ENCODE measurements around the gene PLEKHG3. TPM values are rescaled to one million over a fixed set of nuclear protein-coding genes. Genes with fewer than 3 reads are reported as not detected.

PLEKHG3 gene
- polyA plus RNA-seq, 3 donors, result 6.3 to 21.6 (median 13.0) TPM

DNA sequence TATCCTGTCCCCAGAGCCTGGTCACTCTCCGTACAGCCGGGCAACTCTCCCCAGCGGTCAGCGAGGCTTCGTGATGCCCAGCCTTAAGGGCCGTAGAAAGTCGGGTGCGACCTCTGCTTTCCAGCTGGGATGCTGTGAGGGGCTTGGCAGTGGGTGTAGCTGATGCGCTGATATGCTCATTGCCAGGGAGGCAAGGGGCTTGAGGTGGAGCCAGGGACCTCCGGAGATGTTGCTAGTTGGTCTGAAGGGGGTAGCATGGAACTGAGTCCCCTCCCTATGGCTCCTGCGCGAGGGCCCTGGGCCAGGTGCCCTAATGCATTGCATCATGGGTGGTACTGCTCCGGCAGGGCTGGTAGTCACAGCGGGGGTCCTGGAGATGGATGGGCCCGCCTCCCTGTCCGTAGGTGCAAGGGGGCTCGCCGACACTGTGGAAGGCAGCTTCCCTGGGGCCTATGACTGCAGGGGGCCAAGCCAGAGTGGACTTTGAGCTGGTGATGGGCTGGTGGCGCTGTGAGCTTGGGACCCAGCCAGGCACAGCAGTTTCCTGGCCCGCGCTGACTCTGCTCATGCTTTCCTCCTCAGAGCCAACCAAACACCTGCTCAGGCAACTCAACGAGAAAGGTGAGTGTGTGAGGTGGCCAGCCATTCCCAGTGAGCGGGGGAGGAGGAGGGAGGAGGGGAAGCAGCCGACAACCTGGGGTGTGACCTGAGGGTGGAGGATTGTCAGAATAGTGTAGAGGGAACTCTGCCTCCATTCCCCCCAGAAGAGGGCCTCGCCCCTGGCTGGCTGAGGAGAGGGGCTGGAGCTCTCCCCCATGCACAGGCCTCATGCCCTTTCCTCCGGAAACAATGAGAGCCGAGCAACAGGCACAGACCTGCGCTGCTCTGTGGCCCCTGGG, 32.3 kb downstream of the PLEKHG3 start:
- Mint-ChIP-seq H3K4me1 (peaks cover 4% of the 10 kb centered on the region), H3K4me3 (no peak overlapping the region), H3K9me3 (no peaks in the 10 kb centered on the region), H3K36me3 (peaks cover 62 to 95% of the 10 kb centered on the region in 2 donors), H3K27me3 (ENCODE audit: low read depth in 3 of 3) (peaks cover 0 to 2% (median 1%) of the 10 kb centered on the region in 3 donors), H3K27ac (peak overlapping the region in 1 of 7 donors; percentile 31)
- Histone ChIP-seq H3K4me1 (ENCODE audit: control insufficient read depth in 1 of 2, insufficient read depth in 2 of 2, low read length in 2 of 2) (no peaks in the 10 kb centered on the region), H3K79me2 (ENCODE audit: insufficient read depth, low read length) (no peaks in the 10 kb centered on the region), H3K9me3 (replicated peaks in 1 of 2; ENCODE audit: control insufficient read depth in 1 of 2, insufficient read depth in 1 of 2, low read length in 2 of 2) (no peaks in the 10 kb centered on the region), H4K20me1 (ENCODE audit: insufficient read depth, low read length) (no peaks in the 10 kb centered on the region), H3K27ac (ENCODE audit: low read depth in 1 of 2, low read length in 2 of 2) (no peak overlapping the region), H2AFZ (ENCODE audit: insufficient read depth, low read depth, low read length, poor library complexity, severe bottlenecking) (no peak overlapping the region), H3K36me3 (replicated peaks in 1 of 2; ENCODE audit: control insufficient read depth in 1 of 2, insufficient read depth in 2 of 2, low read length in 2 of 2) (peaks cover 68 to 83% of the 10 kb centered on the region in 2 donors), H3K4me3 (replicated peaks in 1 of 3; ENCODE audit: low read depth in 2 of 3, low read length in 3 of 3) (no peak overlapping the region), H3K27me3 (ENCODE audit: control insufficient read depth in 2 of 2, insufficient read depth in 2 of 2, low read length in 2 of 2) (no peaks in the 10 kb centered on the region), H3K9ac (ENCODE audit: insufficient read depth, low read length, poor library complexity, severe bottlenecking) (no peak overlapping the region), H3K4me2 (replicated peaks; ENCODE audit: extremely low read depth, low read length, poor library complexity, severe bottlenecking) (no peak overlapping the region)
- intact Hi-C loops (cut with micrococcal nuclease), result no loop called here
- WGBS (ENCODE audit: insufficient coverage), result 97% methylated on average over 20 of the region's 28 CpGs
- no peak for DNase-seq
- TF ChIP-seq, protein P1, sequence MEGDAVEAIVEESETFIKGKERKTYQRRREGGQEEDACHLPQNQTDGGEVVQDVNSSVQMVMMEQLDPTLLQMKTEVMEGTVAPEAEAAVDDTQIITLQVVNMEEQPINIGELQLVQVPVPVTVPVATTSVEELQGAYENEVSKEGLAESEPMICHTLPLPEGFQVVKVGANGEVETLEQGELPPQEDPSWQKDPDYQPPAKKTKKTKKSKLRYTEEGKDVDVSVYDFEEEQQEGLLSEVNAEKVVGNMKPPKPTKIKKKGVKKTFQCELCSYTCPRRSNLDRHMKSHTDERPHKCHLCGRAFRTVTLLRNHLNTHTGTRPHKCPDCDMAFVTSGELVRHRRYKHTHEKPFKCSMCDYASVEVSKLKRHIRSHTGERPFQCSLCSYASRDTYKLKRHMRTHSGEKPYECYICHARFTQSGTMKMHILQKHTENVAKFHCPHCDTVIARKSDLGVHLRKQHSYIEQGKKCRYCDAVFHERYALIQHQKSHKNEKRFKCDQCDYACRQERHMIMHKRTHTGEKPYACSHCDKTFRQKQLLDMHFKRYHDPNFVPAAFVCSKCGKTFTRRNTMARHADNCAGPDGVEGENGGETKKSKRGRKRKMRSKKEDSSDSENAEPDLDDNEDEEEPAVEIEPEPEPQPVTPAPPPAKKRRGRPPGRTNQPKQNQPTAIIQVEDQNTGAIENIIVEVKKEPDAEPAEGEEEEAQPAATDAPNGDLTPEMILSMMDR (IDR thresholded peaks at IDR 0.05), result no peak

DNA sequence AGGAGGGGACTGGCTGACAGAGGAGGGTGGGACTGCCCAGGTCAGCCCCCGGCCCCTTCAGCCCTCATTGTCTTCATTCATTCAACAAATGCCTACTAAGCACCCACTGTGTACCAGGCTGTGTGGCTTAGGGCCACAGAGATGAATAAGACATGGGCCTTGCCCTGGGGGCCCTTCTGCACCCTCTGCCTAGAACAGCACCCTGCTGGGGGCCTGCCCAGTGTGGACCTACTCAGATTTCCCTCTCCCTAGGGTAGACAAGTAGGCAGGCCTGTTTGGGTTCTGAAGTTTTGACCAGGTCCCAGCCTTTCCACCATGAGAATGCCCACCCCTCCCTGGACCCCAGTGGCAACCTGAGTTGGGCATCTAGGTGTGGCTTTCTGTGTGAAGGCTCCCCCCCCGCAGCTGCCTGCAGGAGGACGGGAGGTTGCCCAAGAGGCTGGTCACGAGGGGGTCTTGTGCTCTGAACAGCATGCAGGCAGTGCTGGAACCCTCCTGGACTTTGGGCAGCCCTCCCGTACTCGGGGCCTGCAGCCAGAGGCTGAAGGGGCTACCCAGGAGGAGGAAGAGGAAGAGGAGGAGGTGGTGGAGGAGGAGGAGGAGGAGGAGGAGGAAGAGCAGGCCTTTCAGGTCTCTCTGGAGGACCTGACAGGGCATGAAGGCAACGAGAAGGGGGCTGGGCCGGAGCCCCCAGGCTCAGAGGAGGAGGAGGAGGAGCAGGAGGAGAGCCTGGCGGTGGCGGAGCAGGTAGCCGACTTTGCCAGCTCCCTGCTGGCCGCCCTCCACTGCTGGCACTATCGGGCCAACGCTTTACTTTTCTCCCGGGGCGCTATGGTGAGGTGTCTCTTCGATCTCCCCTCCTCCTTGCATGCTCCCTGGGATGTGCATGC, 33.4 kb downstream of the PLEKHG3 start:
- no peak overlapping the region for H3K9ac ChIP-seq (ENCODE audit: insufficient read depth, low read length, poor library complexity, severe bottlenecking)
- H3K36me3 Mint-ChIP-seq, result peaks cover 62 to 95% of the 10 kb centered on the region in 2 donors

More for the DNA sequence above, 33.4 kb downstream of the PLEKHG3 start:
- no peak for DNase-seq
- H3K9me3 Mint-ChIP-seq, result no peaks in the 10 kb centered on the region
- H3K4me3 ChIP-seq (replicated peaks in 1 of 3; ENCODE audit: low read depth in 2 of 3, low read length in 3 of 3), result no peak overlapping the region
- no peaks in the 10 kb centered on the region for H3K4me1 ChIP-seq (ENCODE audit: control insufficient read depth in 1 of 2, insufficient read depth in 2 of 2, low read length in 2 of 2)
- no peak overlapping the region for H3K4me3 Mint-ChIP-seq
- H3K4me1 Mint-ChIP-seq, result peaks cover 4% of the 10 kb centered on the region
- TF ChIP-seq, protein P1 (IDR thresholded peaks at IDR 0.05), result no peak
- H3K36me3 ChIP-seq (replicated peaks in 1 of 2; ENCODE audit: control insufficient read depth in 1 of 2, insufficient read depth in 2 of 2, low read length in 2 of 2), result peaks cover 68 to 83% of the 10 kb centered on the region in 2 donors
- 83% methylated on average over 14 of the region's 17 CpGs for WGBS (ENCODE audit: insufficient coverage)
- no peak overlapping the region for H2AFZ ChIP-seq (ENCODE audit: insufficient read depth, low read depth, low read length, poor library complexity, severe bottlenecking)
- no peaks in the 10 kb centered on the region for H4K20me1 ChIP-seq (ENCODE audit: insufficient read depth, low read length)
- H3K4me2 ChIP-seq (replicated peaks; ENCODE audit: extremely low read depth, low read length, poor library complexity, severe bottlenecking), result no peak overlapping the region
- intact Hi-C loops (cut with micrococcal nuclease), result no loop called here
- H3K27me3 ChIP-seq (ENCODE audit: control insufficient read depth in 2 of 2, insufficient read depth in 2 of 2, low read length in 2 of 2), result no peaks in the 10 kb centered on the region
- no peaks in the 10 kb centered on the region for H3K79me2 ChIP-seq (ENCODE audit: insufficient read depth, low read length)
- H3K27ac Mint-ChIP-seq, result no peak overlapping the region
- no peaks in the 10 kb centered on the region for H3K9me3 ChIP-seq (replicated peaks in 1 of 2; ENCODE audit: control insufficient read depth in 1 of 2, insufficient read depth in 1 of 2, low read length in 2 of 2)
- peaks cover 0 to 2% (median 1%) of the 10 kb centered on the region in 3 donors for H3K27me3 Mint-ChIP-seq (ENCODE audit: low read depth in 3 of 3)
- H3K27ac ChIP-seq (ENCODE audit: low read depth in 1 of 2, low read length in 2 of 2), result no peak overlapping the region

Measured in CD14-positive monocyte (primary cell).